ENCODE results near the gene AFF2. TPM values are rescaled to one million over a fixed set of nuclear protein-coding genes. Genes with fewer than 3 reads are reported as not detected.

The AFF2 gene
- total RNA-seq, 1 experiment from 2014 or later = 0.16 TPM

DNA sequence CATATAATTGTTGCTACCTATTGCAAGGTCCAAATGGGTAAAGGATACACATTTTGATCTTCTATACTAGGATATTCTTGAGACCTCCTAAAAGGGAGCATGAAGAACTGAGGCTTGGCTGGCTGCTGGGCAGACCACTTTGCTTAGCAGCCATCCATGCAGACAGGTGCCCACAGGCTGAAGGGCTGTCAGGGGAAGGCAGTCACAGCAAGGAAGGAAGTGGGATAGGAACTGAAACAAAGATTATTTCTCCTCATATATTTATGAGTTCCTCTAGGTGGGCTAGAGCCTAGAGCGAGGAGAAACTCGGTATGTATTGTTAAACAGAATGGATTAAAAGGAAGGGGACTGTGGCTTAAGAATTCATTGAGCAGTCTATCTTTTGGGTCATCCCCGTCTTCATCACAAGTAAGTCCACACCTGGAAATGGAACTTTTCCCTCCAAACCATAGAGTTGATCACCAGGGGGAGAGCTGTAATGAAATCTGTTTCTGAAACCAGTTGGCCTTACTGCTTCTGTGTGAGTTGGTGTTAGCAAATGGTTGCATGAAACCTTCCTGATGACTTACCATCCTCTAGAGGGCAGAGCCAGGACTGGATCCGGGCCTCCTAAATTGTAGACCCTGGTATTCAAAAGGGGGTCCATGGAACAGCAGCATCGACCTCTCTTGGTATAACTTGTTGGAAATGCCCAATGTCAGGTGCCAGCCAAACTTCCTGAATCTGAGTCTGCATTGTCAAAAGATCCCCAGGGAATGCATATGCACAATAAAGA, 42.3 kb downstream of the AFF2 start:
- no peak for DNase-seq
- TF ChIP-seq, protein P1, sequence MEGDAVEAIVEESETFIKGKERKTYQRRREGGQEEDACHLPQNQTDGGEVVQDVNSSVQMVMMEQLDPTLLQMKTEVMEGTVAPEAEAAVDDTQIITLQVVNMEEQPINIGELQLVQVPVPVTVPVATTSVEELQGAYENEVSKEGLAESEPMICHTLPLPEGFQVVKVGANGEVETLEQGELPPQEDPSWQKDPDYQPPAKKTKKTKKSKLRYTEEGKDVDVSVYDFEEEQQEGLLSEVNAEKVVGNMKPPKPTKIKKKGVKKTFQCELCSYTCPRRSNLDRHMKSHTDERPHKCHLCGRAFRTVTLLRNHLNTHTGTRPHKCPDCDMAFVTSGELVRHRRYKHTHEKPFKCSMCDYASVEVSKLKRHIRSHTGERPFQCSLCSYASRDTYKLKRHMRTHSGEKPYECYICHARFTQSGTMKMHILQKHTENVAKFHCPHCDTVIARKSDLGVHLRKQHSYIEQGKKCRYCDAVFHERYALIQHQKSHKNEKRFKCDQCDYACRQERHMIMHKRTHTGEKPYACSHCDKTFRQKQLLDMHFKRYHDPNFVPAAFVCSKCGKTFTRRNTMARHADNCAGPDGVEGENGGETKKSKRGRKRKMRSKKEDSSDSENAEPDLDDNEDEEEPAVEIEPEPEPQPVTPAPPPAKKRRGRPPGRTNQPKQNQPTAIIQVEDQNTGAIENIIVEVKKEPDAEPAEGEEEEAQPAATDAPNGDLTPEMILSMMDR (IDR thresholded peaks at IDR 0.05; ENCODE audit: insufficient read depth in 1 of 2, low read depth in 1 of 2, low read length in 1 of 2, severe bottlenecking in 1 of 2, unreplicated experiment in 1 of 2) = no peak
- no peak overlapping the region for H3K4me3 Mint-ChIP-seq (ENCODE audit: unreplicated experiment)
- Histone ChIP-seq H3K9me3 (no peaks in the 10 kb centered on the region), H3K4me1 (peaks cover 7% of the 10 kb centered on the region; the same call in 1 of the 2 replicates), H3K36me3 (ENCODE audit: control insufficient read depth, insufficient read depth, low read length) (no peaks in the 10 kb centered on the region), H3K4me3 (ENCODE audit: low read depth, low read length) (no peak overlapping the region), H3K27me3 (replicated peaks; ENCODE audit: control insufficient read depth, insufficient read depth, low read length) (no peaks in the 10 kb centered on the region)
- no peaks in the 10 kb centered on the region for H3K4me1 Mint-ChIP-seq (ENCODE audit: low read depth, unreplicated experiment)
- H3K36me3 Mint-ChIP-seq (ENCODE audit: insufficient read depth, unreplicated experiment) = no peaks in the 10 kb centered on the region
- no TSS peak for BruUV-seq (replicated peaks)
- intact Hi-C loops (cut with micrococcal nuclease; ENCODE audit: unreplicated experiment) = no loop called here
- H3K27me3 Mint-ChIP-seq (ENCODE audit: insufficient read depth, unreplicated experiment) = no peaks in the 10 kb centered on the region
- CTCF ChIA-PET = no interaction called here
- H3K9me3 Mint-ChIP-seq (ENCODE audit: unreplicated experiment) = no peaks in the 10 kb centered on the region
- no peak overlapping the region for H3K27ac Mint-ChIP-seq (ENCODE audit: unreplicated experiment)
- POLR2A ChIA-PET = no interaction called here

DNA sequence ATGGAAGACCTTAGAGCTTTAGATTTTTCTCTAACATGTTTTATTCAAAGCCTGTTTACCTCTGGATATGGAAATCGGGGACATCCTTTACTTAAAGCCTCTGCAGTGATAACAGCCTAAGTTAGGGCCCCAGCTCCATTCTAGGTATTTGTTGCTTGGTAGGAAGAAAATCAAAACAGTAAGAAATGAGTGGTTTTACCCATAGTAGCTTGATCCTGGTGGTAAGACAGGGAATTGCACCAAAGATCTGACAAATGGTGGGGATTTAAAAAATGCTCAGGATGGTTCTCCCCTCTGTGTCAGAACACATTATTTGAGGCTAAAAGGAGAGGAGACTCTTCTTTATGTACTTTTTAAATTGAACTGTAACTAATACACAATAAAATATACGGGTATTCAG, 52.4 kb downstream of the AFF2 start:
- no peaks in the 10 kb centered on the region for H3K36me3 ChIP-seq (ENCODE audit: control insufficient read depth, insufficient read depth, low read length)
- H3K27me3 ChIP-seq (replicated peaks; ENCODE audit: control insufficient read depth, insufficient read depth, low read length) = no peaks in the 10 kb centered on the region
- H3K9me3 ChIP-seq = no peaks in the 10 kb centered on the region
- no peaks in the 10 kb centered on the region for H3K4me1 Mint-ChIP-seq (ENCODE audit: low read depth, unreplicated experiment)
- DNase-seq = no peak
- no peak overlapping the region for H3K4me3 ChIP-seq (ENCODE audit: low read depth, low read length)
- ChIA-PET POLR2A (no interaction called here), CTCF (no interaction called here)
- H3K36me3 Mint-ChIP-seq (ENCODE audit: insufficient read depth, unreplicated experiment) = no peaks in the 10 kb centered on the region
- H3K27me3 Mint-ChIP-seq (ENCODE audit: insufficient read depth, unreplicated experiment) = no peaks in the 10 kb centered on the region
- H3K4me1 ChIP-seq = no peaks in the 10 kb centered on the region
- no TSS peak for BruUV-seq (replicated peaks)
- intact Hi-C loops (cut with micrococcal nuclease; ENCODE audit: unreplicated experiment) = no loop called here
- no peak overlapping the region for H3K4me3 Mint-ChIP-seq (ENCODE audit: unreplicated experiment)
- no peak overlapping the region for H3K27ac Mint-ChIP-seq (ENCODE audit: unreplicated experiment)
- no peaks in the 10 kb centered on the region for H3K9me3 Mint-ChIP-seq (ENCODE audit: unreplicated experiment)
- TF ChIP-seq, protein P1 (IDR thresholded peaks at IDR 0.05; ENCODE audit: insufficient read depth in 1 of 2, low read depth in 1 of 2, low read length in 1 of 2, severe bottlenecking in 1 of 2, unreplicated experiment in 1 of 2) = peak in 1 of 2 experiments; percentile 2

- H3K4me3 Mint-ChIP-seq (ENCODE audit: unreplicated experiment) = no peak overlapping the region
- no peak for DNase-seq
- no peaks in the 10 kb centered on the region for H3K36me3 Mint-ChIP-seq (ENCODE audit: insufficient read depth, unreplicated experiment)
- Histone ChIP-seq H3K4me3 (ENCODE audit: low read depth, low read length) (no peak overlapping the region), H3K27me3 (replicated peaks; ENCODE audit: control insufficient read depth, insufficient read depth, low read length) (no peaks in the 10 kb centered on the region), H3K4me1 (no peaks in the 10 kb centered on the region), H3K36me3 (ENCODE audit: control insufficient read depth, insufficient read depth, low read length) (no peaks in the 10 kb centered on the region), H3K9me3 (no peaks in the 10 kb centered on the region)
- intact Hi-C loops (cut with micrococcal nuclease; ENCODE audit: unreplicated experiment) = no loop called here
- BruUV-seq (replicated peaks) = no TSS peak
- no peaks in the 10 kb centered on the region for H3K27me3 Mint-ChIP-seq (ENCODE audit: insufficient read depth, unreplicated experiment)
- H3K9me3 Mint-ChIP-seq (ENCODE audit: unreplicated experiment) = no peaks in the 10 kb centered on the region
- ChIA-PET POLR2A (no interaction called here), CTCF (no interaction called here)
- no peak overlapping the region for H3K27ac Mint-ChIP-seq (ENCODE audit: unreplicated experiment)
- TF ChIP-seq, protein P1 (IDR thresholded peaks at IDR 0.05; ENCODE audit: insufficient read depth in 1 of 2, low read depth in 1 of 2, low read length in 1 of 2, severe bottlenecking in 1 of 2, unreplicated experiment in 1 of 2) = no peak
- no peaks in the 10 kb centered on the region for H3K4me1 Mint-ChIP-seq (ENCODE audit: low read depth, unreplicated experiment)
Observed at GRCh38 chrX:148555101-148555500, 54.7 kb downstream of the AFF2 start.
